ENCODE measurements around the gene RGCC. TPM values are rescaled to one million over a fixed set of nuclear protein-coding genes. Genes with fewer than 3 reads are reported as not detected.
A peak's percentile ranks its signal among the peaks of the same experiment; 100 is the strongest.

Gene RGCC
- total and polyA plus RNA-seq, 2 of the 4 experiments (the other 2 are of a cell fraction), result 7.5 to 7.6 TPM

- peaks cover 6% of the 10 kb centered on the region for H3K9me1 ChIP-seq (ENCODE audit: insufficient read depth, low read length)
- CTCF ChIA-PET, result no interaction called here
- ATAC-seq (ENCODE audit: low read depth), result no peak
These were observed 43.2 kb downstream of the RGCC start for GRCh38 chr13:41500511-41500910.

More at GRCh38 chr13:41500511-41500910, 43.2 kb downstream of the RGCC start:
- no TSS peak for BruUV-seq (replicated peaks)
- no CpG with 5 or more reads among the region's 5 CpGs for WGBS, 2 experiments (ENCODE audit: extremely low coverage in 2 of 2, insufficient read length in 1 of 2)
- peak overlapping the region; percentile 14; the same call in 1 of the 2 replicates for H3K18ac ChIP-seq (ENCODE audit: low read depth, low read length)
- H3K4ac ChIP-seq (ENCODE audit: low read depth, low read length), result peak overlapping the region; percentile 60; the same call in 1 of the 2 replicates
- TF ChIP-seq MXI1 (IDR thresholded peaks at IDR 0.05; ENCODE audit: borderline replicate concordance, low read depth, low read length), result no peak
- no peak for TF ChIP-seq BHLHE40 (IDR thresholded peaks at IDR 0.05; ENCODE audit: low read depth, low read length)
- TF ChIP-seq RCOR1 (IDR thresholded peaks at IDR 0.05; ENCODE audit: insufficient replicate concordance, low read length), result no peak
- no peak for TF ChIP-seq MAZ (IDR thresholded peaks at IDR 0.05; ENCODE audit: borderline replicate concordance, low read depth, low read length)
- TF ChIP-seq CHD1 (IDR thresholded peaks at IDR 0.05; ENCODE audit: low read depth, low read length), result no peak
- no peak overlapping the region for H3K4me3 ChIP-seq (ENCODE audit: insufficient read depth, low read depth, low read length)
- intact Hi-C loops (cut with micrococcal nuclease), result no loop called here
- peak overlapping the region; percentile 47 for H2BK120ac ChIP-seq (ENCODE audit: low read depth, low read length)
- peak overlapping the region; percentile 63; the same call in 1 of the 2 replicates for H2BK20ac ChIP-seq (ENCODE audit: low read depth, low read length)
- no peak overlapping the region for H4K91ac ChIP-seq (ENCODE audit: insufficient read depth, low read depth, low read length)
- no peak overlapping the region for H3K9ac ChIP-seq (ENCODE audit: low read depth, low read length)
- in situ Hi-C loops (cut with MboI; ENCODE audit: low sequenced_read_pairs), result no loop called here
- no peak overlapping the region for H3K4me2 ChIP-seq (ENCODE audit: low read depth, low read length)
- H2BK15ac ChIP-seq (ENCODE audit: low read depth, low read length), result no peak overlapping the region; the same call in 1 of the 3 replicates
- peak overlapping the region; percentile 46; the same call in 1 of the 2 replicates for H2AK5ac ChIP-seq (ENCODE audit: low read depth, low read length)
- DNase-seq, result no peak
- H3K56ac ChIP-seq (ENCODE audit: extremely low read depth, insufficient read depth, low read length), result no peak overlapping the region
- H3K27ac ChIP-seq (ENCODE audit: insufficient read depth, low read length), result no peak overlapping the region
- no peak overlapping the region for H4K8ac ChIP-seq (ENCODE audit: low read depth in 2 of 2, low read length in 2 of 2)
- no peak overlapping the region for H3K23ac ChIP-seq (ENCODE audit: low read depth, low read length)
- peaks cover 16% of the 10 kb centered on the region for H3K4me1 ChIP-seq (ENCODE audit: control insufficient read depth, insufficient read depth, low read length)
- H2AK9ac ChIP-seq (replicated peaks; ENCODE audit: low read depth, low read length, poor library complexity), result no peak overlapping the region
- H3K27me3 ChIP-seq (ENCODE audit: control insufficient read depth, insufficient read depth, low read length), result no peaks in the 10 kb centered on the region
- 0 out of 2 replicates have a peak overlapping the region, but pooled peaks have one; percentile 65 for H3K14ac ChIP-seq (replicated peaks; ENCODE audit: low read depth, low read length)
- no peak overlapping the region for H2BK5ac ChIP-seq (ENCODE audit: low read depth, low read length, poor library complexity, severe bottlenecking)
- no peak overlapping the region for H2AFZ ChIP-seq (replicated peaks; ENCODE audit: low read length, poor library complexity)
- H3K36me3 ChIP-seq (ENCODE audit: control insufficient read depth, insufficient read depth, low read length), result no peaks in the 10 kb centered on the region
- POLR2A ChIA-PET (ENCODE audit: unreplicated experiment), result no interaction called here
- no peaks in the 10 kb centered on the region for H3K9me3 ChIP-seq (ENCODE audit: control insufficient read depth, insufficient read depth, low read length)
- no peaks in the 10 kb centered on the region for H4K20me1 ChIP-seq (ENCODE audit: insufficient read depth, low read length)
- peak overlapping the region; percentile 12; the same call in 1 of the 2 replicates for H4K5ac ChIP-seq (ENCODE audit: low read depth, low read length)
- H3K79me1 ChIP-seq (ENCODE audit: low read depth in 1 of 2, low read length in 2 of 2), result no peaks in the 10 kb centered on the region
- dilution Hi-C loops (cut with HindIII; ENCODE audit: low sequenced_read_pairs, unreplicated experiment), result no loop called here
